ENCODE measurements around the gene CACNA1C. TPM values are rescaled to one million over a fixed set of nuclear protein-coding genes. Genes with fewer than 3 reads are reported as not detected.

Gene CACNA1C
- total RNA-seq, 1 experiment from 2014 or later = 1.1 TPM

DNA sequence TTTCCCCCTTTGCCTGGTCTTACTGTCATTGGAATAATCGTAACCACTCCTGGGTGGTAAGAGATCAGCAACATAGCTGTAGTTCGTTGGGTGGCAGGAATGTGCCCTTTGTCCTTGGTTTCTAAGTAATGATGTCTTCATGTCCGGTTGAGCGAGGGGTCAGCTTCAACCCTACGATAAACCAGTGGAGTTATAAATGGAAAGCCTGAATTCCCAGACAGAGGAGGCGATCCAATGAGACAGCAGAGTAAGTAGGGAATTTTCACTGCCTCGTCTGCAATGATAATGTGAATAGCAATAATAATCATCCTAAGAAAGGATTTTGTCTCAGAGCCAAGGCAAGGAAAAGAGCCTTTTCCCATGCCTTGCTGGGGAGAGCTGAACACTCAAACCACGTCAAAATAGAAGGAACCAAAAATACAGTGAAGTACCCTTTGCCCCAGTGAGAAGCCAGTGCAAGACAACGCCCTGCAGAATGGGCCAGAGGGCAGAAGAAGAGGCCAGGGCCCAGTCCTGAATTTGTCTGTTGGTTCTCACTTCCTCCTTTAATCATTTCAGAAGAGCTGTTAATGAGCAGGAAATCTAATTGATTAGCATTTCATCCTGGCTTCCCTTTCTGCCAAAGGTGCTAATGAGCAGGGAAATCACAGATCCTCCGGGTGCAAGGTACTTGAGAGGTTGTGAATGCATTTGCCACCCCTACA is 330.7 kb downstream of the CACNA1C start:
- H4K5ac ChIP-seq (ENCODE audit: insufficient read length, low read depth, low read length) = no peak overlapping the region
- no peak overlapping the region for H4K8ac ChIP-seq (replicated peaks; ENCODE audit: insufficient read length, low read depth, low read length)
- H3K27me3 ChIP-seq (ENCODE audit: insufficient read depth, low read length) = no peaks in the 10 kb centered on the region
- H3K14ac ChIP-seq (ENCODE audit: insufficient read depth, low read length) = no peak overlapping the region
- H2AFZ ChIP-seq (ENCODE audit: low read length) = no peak overlapping the region
- H3K18ac ChIP-seq (ENCODE audit: insufficient read length, low read depth, low read length) = no peak overlapping the region
- H3K79me1 ChIP-seq (ENCODE audit: insufficient read depth, low read depth, low read length, poor library complexity, severe bottlenecking) = no peaks in the 10 kb centered on the region
- peaks cover 4 to 6% of the 10 kb centered on the region in 2 experiments for H3K4me1 Mint-ChIP-seq
- no CpG with 5 or more reads among the region's 10 CpGs for WGBS (ENCODE audit: extremely low coverage, insufficient read length, low lambda C conversion rate)
- no peak overlapping the region for H3K4ac ChIP-seq (ENCODE audit: low read depth, low read length)
- H2BK20ac ChIP-seq (ENCODE audit: low read depth, low read length, poor library complexity, severe bottlenecking) = no peak overlapping the region
- TF ChIP-seq, protein P1, sequence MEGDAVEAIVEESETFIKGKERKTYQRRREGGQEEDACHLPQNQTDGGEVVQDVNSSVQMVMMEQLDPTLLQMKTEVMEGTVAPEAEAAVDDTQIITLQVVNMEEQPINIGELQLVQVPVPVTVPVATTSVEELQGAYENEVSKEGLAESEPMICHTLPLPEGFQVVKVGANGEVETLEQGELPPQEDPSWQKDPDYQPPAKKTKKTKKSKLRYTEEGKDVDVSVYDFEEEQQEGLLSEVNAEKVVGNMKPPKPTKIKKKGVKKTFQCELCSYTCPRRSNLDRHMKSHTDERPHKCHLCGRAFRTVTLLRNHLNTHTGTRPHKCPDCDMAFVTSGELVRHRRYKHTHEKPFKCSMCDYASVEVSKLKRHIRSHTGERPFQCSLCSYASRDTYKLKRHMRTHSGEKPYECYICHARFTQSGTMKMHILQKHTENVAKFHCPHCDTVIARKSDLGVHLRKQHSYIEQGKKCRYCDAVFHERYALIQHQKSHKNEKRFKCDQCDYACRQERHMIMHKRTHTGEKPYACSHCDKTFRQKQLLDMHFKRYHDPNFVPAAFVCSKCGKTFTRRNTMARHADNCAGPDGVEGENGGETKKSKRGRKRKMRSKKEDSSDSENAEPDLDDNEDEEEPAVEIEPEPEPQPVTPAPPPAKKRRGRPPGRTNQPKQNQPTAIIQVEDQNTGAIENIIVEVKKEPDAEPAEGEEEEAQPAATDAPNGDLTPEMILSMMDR (conservative IDR thresholded peaks at IDR 0.05) = no peak
- H3K36me3 Mint-ChIP-seq (ENCODE audit: insufficient read depth in 1 of 3, low read depth in 3 of 3) = no peaks in the 10 kb centered on the region
- H3T11ph ChIP-seq (ENCODE audit: low read length) = no peak overlapping the region
- no peak overlapping the region; a peak in 1 of 7 replicates for H3K27ac Mint-ChIP-seq
- H4K20me1 ChIP-seq (ENCODE audit: control insufficient read depth, insufficient read depth, insufficient read length) = no peaks in the 10 kb centered on the region
- no peak overlapping the region for H2AK5ac ChIP-seq (ENCODE audit: insufficient read length, low read length)
- no peaks in the 10 kb centered on the region for H3K23me2 ChIP-seq (ENCODE audit: insufficient read length, low read depth, low read length, poor library complexity, severe bottlenecking)
- no peak overlapping the region for H3K9ac ChIP-seq (ENCODE audit: extremely low read depth, insufficient read length, low read length)
- H3K79me2 ChIP-seq (ENCODE audit: insufficient read depth, low read length) = no peaks in the 10 kb centered on the region
- H3K56ac ChIP-seq (ENCODE audit: insufficient read length, low read depth, low read length) = no peak overlapping the region
- no peak overlapping the region for H3K4me3 Mint-ChIP-seq
- H2BK120ac ChIP-seq (ENCODE audit: low read depth, low read length, poor library complexity, severe bottlenecking) = no peak overlapping the region
- no peak overlapping the region for H2BK15ac ChIP-seq (ENCODE audit: low read depth, low read length)
- no peak overlapping the region for H2BK5ac ChIP-seq (ENCODE audit: insufficient read length, low read length)
- no peaks in the 10 kb centered on the region; the same call in 1 of the 2 replicates for H3K27me3 Mint-ChIP-seq (ENCODE audit: low read depth)
- H3K4me2 ChIP-seq (ENCODE audit: insufficient read depth, insufficient read length, low read length) = no peak overlapping the region
- H3K9me3 ChIP-seq (ENCODE audit: control insufficient read depth, low read depth, low read length) = no peaks in the 10 kb centered on the region
- no peaks in the 10 kb centered on the region; a peak in 1 of 5 replicates for H3K9me3 Mint-ChIP-seq
- no peak overlapping the region for H3K27ac ChIP-seq (ENCODE audit: insufficient read length, low read depth, low read length)
- no peaks in the 10 kb centered on the region for H3K4me1 ChIP-seq (ENCODE audit: insufficient read depth, low read length)
- no peak overlapping the region for H4K91ac ChIP-seq (ENCODE audit: insufficient read length, low read depth, low read length)
- no peak overlapping the region for H2BK12ac ChIP-seq (ENCODE audit: insufficient read length, low read depth, low read length)
- H3K23ac ChIP-seq (ENCODE audit: insufficient read length, low read depth, low read length) = no peak overlapping the region
- DNase-seq = no peak

Data from H9 (cell line).